Measurements from ENCODE around the gene SYNE3.

SYNE3 gene

GRCh38 chr14:95540236-95540855 lies 23.9 kb upstream of the SYNE3 start:
- H3K4me3 ChIP-seq (ENCODE audit: low read depth, low read length), result no peak overlapping the region
- TF ChIP-seq CTCF (IDR thresholded peaks at IDR 0.05; ENCODE audit: low read depth, low read length), result no peak

- TF ChIP-seq CTCF (IDR thresholded peaks at IDR 0.05; ENCODE audit: low read depth, low read length), result no peak
- no peak overlapping the region for H3K4me3 ChIP-seq (ENCODE audit: low read depth, low read length)
Observed at GRCh38 chr14:95538801-95539509, 22.5 kb upstream of the SYNE3 start.

- 0 out of 2 replicates have a peak overlapping the region, but pooled peaks have one; percentile 6 for H3K4me3 ChIP-seq (ENCODE audit: low read depth, low read length)
- TF ChIP-seq CTCF (IDR thresholded peaks at IDR 0.05; ENCODE audit: low read depth, low read length), result no peak
Observed at GRCh38 chr14:95537298-95538089, 21.0 kb upstream of the SYNE3 start.

- H3K4me3 ChIP-seq (ENCODE audit: low read depth, low read length), result peak overlapping the region; percentile 88
- TF ChIP-seq CTCF (IDR thresholded peaks at IDR 0.05; ENCODE audit: low read depth, low read length), result no peak
Observed at GRCh38 chr14:95536671-95537070, 20.2 kb upstream of the SYNE3 start.

- TF ChIP-seq CTCF (IDR thresholded peaks at IDR 0.05; ENCODE audit: low read depth, low read length), result no peak
Observed at GRCh38 chr14:95536036-95536593, 19.7 kb upstream of the SYNE3 start.

GRCh38 chr14:95535226-95536021 lies 19.0 kb upstream of the SYNE3 start:
- no peak for TF ChIP-seq CTCF (IDR thresholded peaks at IDR 0.05; ENCODE audit: low read depth, low read length)

More at GRCh38 chr14:95536036-95536593, 19.7 kb upstream of the SYNE3 start:
- peak overlapping the region; percentile 88 for H3K4me3 ChIP-seq (ENCODE audit: low read depth, low read length)

More at GRCh38 chr14:95535226-95536021, 19.0 kb upstream of the SYNE3 start:
- peak overlapping the region; percentile 88 for H3K4me3 ChIP-seq (ENCODE audit: low read depth, low read length)
